NOMO-1 treated with DMSO at 0.1 percent for 48 hours (cell line): ENCODE measurements around the gene FSTL4.
"Not testable (repeated sequence)": the region's sequence is repeated elsewhere in the genome, so short reads cannot be mapped to it uniquely, and the experiment has no call there.

Source experiments
- DNase-seq: peaks from one replicate; lab custom pipeline; 2025; ENCODE audit not compliant: unreplicated experiment; lab: John Stamatoyannopoulos, UW

The FSTL4 gene

DNA sequence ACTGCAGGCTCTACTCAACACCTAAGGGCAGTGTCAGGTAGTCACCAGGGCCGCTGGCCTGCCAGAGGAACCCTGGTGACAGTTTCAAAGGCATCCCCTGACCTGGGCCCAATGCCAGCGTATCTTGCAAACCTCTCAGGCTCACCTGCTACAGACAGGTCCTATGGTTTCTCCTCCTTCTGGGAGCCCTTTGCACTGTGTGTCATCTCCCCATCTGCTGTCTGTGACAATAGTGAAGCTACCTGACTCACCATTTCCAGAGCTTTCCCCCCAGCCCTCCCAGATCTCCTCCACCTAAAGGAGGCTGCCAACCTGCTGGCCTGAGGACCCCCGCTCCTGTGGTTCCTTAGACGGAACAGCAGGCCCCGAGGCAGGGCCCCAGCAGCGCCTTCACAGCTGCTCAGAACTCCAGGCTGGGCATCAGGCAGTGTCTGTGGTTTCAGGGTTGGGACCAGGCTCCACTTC, 203.1 kb downstream of the FSTL4 start:
- no peak for DNase-seq

DNA sequence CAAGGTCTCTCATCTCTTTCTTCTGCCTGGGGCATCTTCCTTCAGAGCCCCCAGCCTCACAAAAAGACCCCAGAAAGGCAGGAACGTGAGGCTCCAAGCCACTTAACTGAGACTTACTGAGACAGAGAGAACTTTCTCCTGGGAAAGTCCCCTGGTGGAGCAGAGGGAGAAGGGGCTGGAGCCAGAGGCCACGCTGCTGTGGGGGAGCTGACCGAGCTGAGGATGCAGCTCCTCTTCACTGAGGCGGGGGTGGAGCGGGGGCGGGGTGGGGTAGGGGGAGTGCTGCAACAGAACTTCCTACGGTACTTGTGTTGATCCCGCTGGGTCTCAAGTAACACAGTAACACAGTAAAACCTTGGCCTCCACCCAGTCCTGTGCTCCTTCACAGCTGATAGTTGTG, 204.0 kb downstream of the FSTL4 start:
- DNase-seq = no peak

DNA sequence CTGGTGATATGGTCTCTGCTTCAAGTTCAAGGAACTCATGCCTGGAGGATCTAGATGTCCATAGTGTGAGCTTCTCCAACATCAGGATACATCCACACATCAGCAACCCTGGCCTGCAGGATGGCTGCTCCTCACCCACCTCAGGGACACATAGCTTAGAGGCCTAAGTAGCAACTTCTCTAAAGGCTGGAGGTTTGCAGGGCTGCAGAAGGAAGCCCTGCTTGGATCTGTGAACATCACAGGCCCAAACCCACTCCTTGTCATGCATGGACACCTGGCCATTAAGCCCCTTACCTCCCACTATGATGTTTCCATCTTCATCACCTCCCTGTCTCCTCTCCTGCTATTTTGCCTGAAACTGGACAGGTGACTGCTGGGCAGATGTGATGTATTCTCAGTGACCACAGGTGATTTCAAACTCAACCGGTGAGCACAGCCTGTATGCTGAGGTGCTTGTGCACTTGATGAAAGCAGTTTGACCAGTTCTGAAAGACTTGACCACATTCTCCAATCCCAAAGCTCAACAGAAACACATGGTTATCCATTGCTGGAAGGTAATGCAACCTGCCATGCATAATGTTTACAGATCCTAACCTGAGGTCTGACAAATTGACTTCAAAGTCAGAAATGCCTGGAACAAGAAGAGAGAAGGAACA, 205.2 kb downstream of the FSTL4 start:
- no peak for DNase-seq

DNA sequence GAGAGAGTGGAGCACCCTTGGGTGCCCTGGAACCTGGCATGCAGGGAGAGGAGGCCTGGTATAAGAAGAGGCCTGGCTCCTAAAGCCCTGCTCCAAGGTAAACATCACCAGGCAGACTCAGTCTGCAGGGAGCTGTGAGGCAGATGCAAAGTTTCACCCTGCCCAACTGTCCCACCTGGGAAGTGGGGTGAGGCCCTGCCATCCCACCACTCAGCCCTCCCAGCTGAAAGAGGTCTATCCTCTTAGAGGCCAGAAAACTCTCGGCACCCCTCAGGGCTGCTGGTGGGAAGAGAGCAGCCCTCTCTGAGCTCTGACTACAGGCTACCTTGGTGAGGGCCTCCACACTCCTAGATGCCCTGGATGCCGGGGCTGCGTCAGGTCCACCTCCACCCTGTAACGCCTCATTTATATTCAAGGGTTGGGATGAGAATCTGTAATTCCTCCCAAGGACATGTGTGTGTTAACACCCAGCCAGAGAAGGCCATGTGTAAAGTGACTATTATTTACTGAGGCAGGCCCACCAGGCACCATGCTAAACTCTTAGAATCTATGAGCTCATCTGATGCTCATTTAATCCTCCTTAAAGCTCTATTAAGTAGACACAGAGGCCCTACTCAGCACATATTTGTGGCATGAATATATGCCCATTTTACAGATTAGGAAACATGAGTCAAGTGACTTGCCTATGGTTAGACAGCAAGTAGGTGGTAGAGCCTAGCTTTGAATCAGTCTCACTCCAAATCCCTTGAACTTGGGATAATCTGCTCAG, 205.9 kb downstream of the FSTL4 start:
- no peak for DNase-seq

DNA sequence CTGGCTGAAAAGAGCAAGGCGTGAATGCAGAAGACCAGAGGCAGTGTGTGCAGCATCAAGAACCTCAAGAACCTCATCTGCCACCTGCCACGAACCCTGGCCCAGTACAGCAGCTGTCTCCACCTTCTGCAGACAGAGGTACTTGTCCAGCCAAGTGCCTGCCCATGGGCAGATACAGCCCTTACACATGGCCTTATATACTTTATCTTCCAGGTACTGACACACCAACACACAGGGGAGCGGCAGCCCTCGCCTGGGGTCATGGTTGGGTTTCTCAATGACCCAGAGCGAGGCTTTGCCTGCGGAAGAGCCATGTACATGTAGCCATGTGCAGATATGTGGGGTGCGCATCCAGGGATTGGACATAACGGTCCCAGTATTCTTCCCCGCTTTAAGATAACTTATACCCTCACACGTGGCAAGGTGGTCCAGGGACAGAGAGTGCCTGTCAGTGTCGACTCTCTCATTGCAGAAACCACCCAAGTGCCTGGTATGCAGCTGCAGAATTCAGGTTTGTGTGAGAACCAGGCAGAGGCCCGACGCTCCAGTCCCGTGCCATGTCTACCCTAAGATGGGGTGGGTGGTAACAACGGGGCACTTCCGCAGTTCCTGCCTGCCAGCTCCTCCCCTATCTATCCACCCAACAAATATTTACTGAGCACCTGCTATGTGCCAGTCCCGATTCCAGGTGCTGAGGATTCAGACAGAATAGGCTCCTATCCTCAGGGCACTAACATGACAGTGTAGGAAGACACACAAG, 206.9 kb downstream of the FSTL4 start:
- DNase-seq = no peak

DNA sequence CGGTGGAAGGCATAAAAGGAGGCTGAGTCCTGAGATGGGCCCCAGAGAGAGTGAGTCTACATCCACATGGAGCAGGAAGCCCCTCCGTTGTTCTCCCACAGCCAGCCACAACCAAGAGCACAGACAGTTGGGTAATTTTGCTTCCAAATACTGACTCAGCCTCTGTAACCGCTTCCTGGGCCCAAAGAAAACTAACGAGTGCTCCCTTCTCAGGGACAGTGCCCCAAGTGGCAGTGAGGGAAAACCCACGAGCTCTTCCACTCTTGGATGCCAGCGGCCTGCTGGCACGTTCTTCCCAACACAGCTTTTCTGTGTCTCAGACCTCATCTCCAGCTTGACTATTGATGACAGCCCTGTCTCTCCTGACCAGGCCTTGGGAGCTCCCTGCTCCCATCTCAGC, 207.6 kb downstream of the FSTL4 start:
- DNase-seq = no peak

DNA sequence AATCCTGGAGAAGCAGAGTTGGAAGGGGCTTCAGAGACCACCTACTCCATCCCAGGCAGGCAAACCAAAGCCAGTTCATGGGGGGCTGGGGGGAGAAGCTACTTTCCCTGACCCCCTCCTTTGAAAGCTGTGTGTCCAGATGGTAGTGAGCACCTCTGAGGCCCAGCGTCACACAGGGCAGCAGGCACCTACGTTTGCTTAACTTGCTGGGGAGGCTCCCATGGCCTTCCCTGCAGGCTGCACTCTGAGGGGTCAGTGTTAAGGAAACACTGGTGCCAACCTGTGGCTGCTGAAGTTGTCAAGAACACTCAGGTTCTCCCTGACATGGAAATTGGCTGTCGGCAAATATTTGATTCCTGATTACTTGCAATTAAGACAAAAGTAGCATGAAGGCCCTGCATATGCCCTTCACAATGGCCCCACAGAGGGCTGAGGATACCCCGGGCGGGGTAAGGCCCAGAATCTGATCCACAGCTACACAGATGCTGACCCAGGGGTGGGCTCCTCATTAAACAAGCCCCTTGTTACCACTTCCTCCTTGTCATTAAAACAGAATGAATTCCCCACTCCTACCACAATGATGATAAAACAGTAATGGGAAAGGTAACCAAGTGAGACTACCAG, 208.5 kb downstream of the FSTL4 start:
- DNase-seq = no peak

DNA sequence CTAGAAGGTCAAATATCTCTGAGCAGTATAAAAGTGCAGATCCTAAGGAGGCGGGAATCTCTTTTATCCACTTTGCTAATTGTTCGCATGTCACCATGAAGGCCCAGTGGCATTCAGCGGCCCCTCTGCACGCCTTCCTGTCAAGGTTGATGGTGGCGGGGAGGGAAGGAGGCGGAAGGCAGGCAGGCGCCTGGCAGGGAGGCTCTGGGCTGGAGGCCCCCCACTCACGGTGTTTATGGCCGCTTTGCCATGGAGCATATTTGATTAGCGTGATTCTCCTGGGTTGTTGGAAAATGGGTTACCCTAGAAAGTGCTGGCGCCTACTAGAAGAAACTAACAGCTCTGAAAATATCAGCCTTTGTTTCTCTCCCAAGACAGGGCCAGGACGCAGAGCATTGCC, 209.6 kb downstream of the FSTL4 start:
- no peak for DNase-seq

DNA sequence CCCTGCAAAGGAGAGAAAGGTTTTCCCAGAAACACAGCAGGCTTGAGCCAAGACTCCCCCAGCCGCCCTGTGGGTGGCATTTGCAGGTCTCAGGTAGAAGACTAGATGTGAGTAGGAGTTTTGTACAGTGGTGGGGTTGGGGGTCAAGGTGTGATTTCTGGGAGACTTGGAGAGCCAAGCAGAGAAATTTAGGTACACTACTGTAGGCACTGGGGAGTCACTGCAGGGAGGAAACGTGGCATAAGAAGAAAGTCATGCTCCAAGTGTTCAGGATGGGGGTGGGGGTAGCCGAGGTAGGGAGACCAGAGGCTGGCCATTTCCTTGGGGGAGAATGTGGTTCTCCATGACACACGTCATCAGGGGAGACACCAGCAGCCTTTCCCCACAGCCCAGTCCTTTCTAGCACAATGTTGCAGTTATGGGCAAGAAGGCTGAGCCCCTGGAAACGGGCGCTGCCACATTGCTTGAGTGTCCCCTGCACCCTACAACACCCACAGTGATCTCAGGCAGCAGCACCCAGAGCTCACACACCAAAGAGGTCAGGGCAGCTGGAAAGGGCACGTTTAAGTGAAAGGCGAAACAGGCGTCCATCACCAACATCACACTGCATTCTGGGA, 210.5 kb downstream of the FSTL4 start:
- DNase-seq = no peak

DNA sequence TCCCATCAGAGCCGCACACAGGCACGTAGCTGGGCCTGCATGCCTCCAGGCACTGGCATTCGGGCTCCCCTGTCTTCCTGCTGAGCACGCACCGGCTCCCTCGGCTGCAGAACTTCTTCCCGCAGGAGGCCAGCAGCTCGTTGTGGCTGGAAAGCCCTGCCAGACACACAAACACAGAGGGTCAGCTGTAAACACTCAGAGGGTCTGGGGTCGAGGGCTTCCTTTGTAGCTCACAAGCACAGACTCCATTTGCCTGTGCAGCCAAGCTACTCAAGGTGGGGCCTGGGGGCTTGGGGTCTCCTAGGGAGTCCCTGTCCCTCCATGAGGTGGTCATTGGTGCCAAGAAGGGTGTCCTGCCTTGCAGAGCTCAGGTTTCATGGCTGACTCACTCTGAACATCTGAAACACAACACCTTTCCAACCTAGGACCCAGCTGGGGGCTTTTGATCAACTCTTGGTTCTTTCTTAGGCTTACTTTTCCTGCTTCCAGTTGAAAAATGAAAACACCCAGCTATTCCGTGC, 211.4 kb downstream of the FSTL4 start:
- DNase-seq = no peak

DNA sequence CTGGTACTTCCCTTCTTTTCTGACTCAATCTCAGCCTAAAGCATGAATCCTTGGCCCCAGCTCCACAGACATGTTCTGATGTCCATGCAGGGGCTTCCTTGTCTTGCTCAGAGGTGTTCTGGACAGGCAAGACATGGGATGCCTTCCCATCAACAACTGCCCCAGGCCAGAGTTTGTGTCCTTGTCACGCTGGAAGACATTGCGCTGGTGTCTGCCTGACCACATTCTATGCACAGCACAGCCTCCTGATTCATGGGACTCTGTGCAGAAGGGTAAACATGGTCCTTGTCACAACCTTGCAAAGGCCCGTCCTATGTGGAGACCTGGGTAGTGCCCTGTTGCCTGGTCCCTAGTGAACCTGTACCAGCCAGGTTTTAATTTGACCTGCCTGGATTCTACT, 212.2 kb downstream of the FSTL4 start:
- DNase-seq = no peak

DNA sequence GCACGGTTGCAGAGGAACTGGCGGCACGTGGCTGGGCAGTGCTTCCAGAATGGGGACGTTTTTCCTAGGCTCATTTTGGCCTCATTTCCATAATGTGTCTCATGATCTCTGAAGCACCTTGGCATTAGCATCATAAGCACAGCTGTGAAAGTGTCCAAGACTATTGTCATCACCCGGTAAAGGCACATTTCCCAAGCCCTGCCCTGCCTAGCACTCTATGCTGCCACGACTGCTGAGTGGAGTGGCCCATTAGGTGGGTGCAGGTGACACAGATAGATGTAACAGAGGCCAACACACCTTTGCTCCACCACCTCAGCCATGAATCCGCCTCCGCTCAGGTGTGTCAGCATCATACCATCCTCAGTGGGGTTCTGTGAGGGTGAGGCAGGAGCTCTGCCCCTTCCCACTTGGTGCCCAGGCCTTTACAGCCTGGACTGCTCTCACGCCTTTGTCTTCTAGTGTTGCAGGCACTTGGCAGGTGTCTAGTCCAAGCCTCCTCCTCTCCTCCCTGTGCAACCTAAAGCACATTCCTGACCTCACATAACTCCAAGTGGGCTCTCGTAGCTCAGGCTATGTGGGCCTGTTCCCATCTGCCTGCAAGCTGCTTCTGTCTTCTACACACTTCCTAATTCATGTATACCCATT, 213.0 kb downstream of the FSTL4 start:
- no peak for DNase-seq

DNA sequence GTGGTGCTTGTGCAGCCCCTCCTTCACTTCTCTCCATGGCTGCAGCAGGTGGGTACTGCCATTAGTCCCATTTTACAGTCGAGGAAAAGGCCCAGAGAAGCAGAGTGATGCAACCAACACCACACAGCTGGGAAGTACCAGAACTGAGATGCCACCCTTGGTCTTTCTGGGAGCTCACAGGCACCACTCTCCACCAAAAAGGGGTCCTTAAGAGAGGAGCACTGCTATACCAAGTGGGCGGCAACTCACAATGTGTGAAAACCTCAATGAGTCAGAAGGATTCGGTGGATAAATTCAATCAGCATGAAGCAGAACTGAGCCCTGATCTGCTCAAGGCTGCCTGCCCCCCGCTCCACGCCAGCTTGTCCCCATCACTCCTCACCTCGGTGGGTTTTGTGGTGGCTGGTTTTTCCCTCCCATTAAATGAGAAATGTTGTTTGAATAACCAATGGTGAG, 213.7 kb downstream of the FSTL4 start:
- no peak for DNase-seq

DNA sequence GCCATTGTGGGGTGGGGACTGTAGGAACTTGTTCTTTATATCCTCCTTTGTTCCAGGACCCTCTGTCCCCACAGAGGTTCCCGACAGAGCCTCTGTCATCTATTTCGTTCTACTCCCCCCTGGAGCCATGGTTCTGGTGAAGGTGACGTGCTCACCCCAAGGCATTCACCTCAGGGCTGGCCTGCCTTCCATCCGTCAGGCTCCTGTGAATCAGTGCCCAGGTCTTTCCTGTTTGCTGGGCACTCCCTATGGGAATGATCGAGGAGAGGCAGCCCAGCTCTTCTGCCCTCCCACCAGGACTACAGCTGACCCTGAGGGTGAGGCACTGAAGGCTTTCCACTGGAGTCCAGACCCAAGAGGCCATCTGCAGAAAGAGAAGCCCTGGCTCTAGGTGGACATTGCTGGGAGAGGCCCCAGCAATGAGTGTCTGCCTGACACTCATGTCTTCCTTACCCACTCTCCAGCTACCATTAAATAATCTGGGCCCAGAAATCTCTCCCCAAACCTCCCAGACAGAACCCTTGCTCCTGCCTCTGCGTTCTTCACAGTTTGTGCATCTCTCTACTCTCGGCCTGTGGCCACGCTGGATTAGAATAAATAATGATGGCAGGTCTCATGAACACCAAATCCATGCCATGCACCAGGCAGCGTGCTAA, 214.2 kb downstream of the FSTL4 start:
- no peak for DNase-seq

DNA sequence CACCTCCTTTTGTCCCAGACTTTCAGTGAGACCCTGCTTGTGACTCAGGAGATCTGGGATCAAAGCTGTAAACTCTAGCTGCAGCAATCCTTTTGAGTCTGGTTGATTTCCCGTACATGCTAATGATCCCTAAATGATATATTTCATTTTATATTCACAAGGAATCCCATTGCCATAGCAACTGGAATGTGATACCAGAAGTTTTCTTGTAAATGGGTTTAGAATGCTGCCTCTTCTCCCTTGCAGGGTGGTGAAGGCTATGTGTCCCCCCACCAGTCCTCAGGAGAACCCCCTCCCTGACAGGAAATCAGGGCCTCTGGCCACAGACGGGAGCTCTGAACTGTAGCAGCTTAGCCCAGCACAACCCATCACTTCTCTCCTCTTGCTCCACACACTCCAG, 215.0 kb downstream of the FSTL4 start:
- DNase-seq = no peak

DNA sequence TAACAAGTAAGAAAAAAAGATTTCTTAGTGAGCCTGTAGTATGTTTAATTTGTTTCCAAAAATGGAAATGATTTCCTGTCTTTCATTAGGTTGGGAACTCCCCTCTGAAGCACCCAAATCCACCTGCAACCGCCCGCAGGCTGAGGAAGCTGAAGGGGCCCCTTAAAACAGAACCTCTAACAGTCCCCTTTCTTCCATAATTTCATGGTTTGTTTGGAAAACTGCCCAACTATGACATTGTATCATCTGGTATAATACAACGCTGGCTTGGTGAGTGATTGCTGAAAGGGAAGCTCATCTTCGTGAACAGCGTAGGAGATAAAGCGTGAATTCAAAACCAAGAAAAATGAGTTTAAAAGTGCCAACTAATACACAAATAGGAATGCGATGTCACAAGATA, 215.5 kb downstream of the FSTL4 start:
- no peak for DNase-seq

DNA sequence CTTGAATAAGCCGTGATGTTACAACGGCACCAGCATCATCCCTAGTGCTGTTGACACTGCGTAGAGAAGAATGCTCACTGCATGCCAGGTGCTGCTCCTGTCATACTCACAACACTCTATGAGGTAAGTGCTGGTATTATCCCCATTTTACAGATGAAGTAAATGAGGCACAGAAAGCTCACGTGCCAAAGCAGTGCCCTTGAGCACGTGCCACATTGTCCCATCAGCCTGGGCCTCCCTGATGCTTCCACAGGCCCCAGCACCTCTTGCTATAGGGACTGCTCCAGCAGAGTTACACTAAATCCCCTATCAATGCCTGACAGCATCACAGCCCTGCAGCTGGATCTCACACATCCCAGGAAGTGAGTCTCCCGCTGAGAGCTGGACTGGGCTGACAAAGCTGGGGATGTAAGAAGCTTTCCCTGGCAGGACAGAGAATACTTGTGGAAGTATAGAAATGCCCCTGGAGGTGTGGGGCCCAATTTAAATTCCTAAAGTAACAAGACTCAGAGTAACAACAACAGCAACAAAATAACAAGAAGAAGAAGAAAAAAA, 216.1 kb downstream of the FSTL4 start:
- no peak for DNase-seq

DNA sequence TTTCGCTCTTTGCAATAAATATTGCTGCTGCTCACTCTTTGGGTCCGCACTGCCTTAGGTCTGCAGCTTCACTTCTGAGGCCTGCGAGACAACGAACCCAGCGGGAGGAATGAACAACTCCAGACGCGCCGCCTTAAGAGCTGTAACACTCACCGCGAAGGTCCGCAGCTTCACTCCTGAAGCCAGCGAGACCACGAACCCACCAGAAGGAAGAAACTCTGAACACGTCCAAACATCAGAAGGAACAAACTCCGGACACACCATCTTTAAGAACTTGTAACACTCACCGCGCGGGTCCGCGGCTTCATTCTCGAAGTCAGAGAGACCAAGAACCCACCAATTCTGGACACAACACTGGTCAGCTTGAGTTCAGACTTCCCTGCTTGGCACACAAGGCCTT, 217.1 kb downstream of the FSTL4 start:
- not testable (repeated sequence) for DNase-seq

DNA sequence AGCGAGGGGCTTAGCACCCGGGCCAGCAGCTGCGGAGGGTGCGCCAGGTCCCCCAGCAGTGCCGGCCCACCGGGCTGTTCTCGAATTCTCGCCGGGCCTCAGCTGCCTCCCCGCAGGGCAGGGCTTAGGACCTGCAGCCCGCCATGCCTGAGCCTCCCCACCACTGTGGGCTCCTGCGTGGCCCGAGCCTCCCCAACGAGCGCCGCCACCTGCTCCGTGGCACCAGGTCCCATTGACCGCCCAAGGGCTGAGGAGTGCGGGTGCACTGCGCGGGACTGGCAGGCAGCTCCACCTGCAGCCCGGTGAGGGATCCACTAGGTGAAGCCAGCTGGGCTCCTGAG, 217.9 kb downstream of the FSTL4 start:
- not testable (repeated sequence) for DNase-seq
